Stimulated activated CD8-positive, alpha-beta memory T cell treated with anti-CD3 and anti-CD28 coated beads, Interleukin-4, amount 100 ng/mL, for 4 hours (primary cell): ENCODE results near the gene NEURL1B.
"Not testable (repeated sequence)": the region's sequence is repeated elsewhere in the genome, so short reads cannot be mapped to it uniquely, and the experiment has no call there.

Experiments used
- DNase-seq, 2 donors: peaks; one replicate each; pipeline ENCODE4 v3.0.0-alpha.2; 2020; ENCODE audit warnings: low read depth in 2 of 2, low spot score in 1 of 2

NEURL1B gene

GRCh38 chr5:172676914-172677475 lies 35.9 kb downstream of the NEURL1B start:
- no peak for DNase-seq

- DNase-seq: not testable (repeated sequence)
Observed at GRCh38 chr5:172678362-172678874, 37.4 kb downstream of the NEURL1B start.

GRCh38 chr5:172678902-172679301 lies 37.8 kb downstream of the NEURL1B start:
- DNase-seq: no peak

- DNase-seq: no peak
Observed at GRCh38 chr5:172679628-172680212, 38.7 kb downstream of the NEURL1B start.

GRCh38 chr5:172680921-172681320 lies 39.9 kb downstream of the NEURL1B start:
- no peak for DNase-seq

GRCh38 chr5:172681421-172681820 lies 40.4 kb downstream of the NEURL1B start:
- DNase-seq: no peak

- DNase-seq: no peak
Observed at GRCh38 chr5:172683264-172683644, 42.2 kb downstream of the NEURL1B start.

- peak; percentile 8 to 29 for DNase-seq
Observed at GRCh38 chr5:172683645-172684471, 42.8 kb downstream of the NEURL1B start.

- no peak for DNase-seq
Observed at GRCh38 chr5:172685091-172685490, 44.0 kb downstream of the NEURL1B start.

- DNase-seq: no peak
Observed at GRCh38 chr5:172686111-172686510, 45.0 kb downstream of the NEURL1B start.

GRCh38 chr5:172686539-172687390 lies 45.7 kb downstream of the NEURL1B start:
- no peak for DNase-seq

- no peak for DNase-seq
Observed at GRCh38 chr5:172687940-172688339, 46.9 kb downstream of the NEURL1B start.

GRCh38 chr5:172688349-172689217 lies 47.5 kb downstream of the NEURL1B start:
- DNase-seq: no peak

- DNase-seq: no peak
Observed at GRCh38 chr5:172689218-172689572, 48.1 kb downstream of the NEURL1B start.

GRCh38 chr5:172689801-172690200 lies 48.7 kb downstream of the NEURL1B start:
- no peak for DNase-seq

- DNase-seq: no peak
Observed at GRCh38 chr5:172690258-172691075, 49.4 kb downstream of the NEURL1B start.

GRCh38 chr5:172691886-172692285 lies 50.8 kb downstream of the NEURL1B start:
- DNase-seq: no peak

- no peak for DNase-seq
Observed at GRCh38 chr5:172692451-172692850, 51.4 kb downstream of the NEURL1B start.

- DNase-seq: no peak
Observed at GRCh38 chr5:172692981-172693380, 51.9 kb downstream of the NEURL1B start.

- no peak for DNase-seq
Observed at GRCh38 chr5:172694061-172694460, 53.0 kb downstream of the NEURL1B start.
